GM12891 (cell line): Measurements from ENCODE around the gene RIPPLY3.

Source experiments
- POLR2A ChIP-seq: IDR thresholded peaks from 2 replicates; pipeline ENCODE4 v1.6.1; 2011; ENCODE audit warnings: low read depth, low read length, control low read depth
- POLR2AphosphoS5 ChIP-seq: IDR thresholded peaks from 2 replicates; pipeline ENCODE4 v1.6.1; 2011; ENCODE audit warnings: low read depth, low read length, control low read depth
- TAF1 ChIP-seq: IDR thresholded peaks from 2 replicates; pipeline ENCODE4 v1.6.1; 2011; ENCODE audit warnings: low read depth, low read length, control low read depth

DNA sequence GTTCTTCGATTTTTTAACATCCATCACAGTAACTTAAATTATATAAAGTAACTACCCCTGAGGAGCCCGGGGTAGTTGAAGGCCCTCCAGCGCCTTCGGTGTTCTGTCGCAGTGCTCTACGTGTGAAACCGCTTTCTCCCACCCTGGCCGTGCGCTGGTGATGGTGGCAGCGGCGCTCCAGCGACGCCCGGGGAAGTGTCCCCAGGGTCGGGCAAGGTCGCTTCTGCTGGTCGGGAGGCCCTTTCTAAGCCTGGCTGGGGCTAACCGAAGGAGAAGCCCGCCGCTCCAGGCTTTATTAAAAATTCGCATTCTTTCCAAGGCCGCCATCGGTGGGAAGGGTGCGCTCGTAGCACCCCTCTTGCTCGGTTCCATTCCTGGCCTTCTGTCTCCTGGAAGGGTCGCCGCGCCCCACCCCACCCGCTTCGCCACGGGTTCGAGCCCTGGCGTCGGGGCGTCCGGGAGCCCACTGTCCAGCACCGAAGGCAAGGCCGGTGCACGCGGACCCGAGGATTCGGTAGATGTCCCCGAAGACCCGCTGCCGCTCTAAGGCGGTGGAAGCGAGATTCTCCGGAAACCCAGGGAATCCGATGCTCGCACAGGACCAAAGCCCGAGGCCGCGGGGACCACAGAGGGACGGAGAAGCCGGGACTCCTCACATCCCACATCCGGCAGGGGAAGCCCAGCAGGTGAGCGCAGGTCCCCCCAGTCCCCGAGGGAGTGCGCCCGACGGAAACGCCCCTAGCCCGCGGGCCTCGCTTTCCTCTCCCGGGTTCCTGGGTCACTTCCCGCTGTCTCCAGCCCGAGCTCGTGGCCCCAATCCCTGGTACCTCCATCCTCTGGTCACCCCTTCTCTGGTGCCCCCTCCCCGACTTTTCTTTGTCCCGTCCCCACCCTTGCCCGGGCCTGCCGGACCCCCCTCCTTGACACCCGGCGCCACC is 685 bp upstream of the RIPPLY3 start:
- TF ChIP-seq POLR2A (no peak), POLR2AphosphoS5 (no peak), TAF1 (no peak)
